ENCODE results near the gene RAPGEF3.

- TF ChIP-seq POLR2AphosphoS5 (IDR thresholded peaks at IDR 0.05; ENCODE audit: low read depth, low read length) = no peak
- TF ChIP-seq PAX5 (IDR thresholded peaks at IDR 0.05; ENCODE audit: insufficient read depth, low read length, severe bottlenecking) = no peak
Observed at GRCh38 chr12:47790676-47791350, 32.1 kb upstream of the RAPGEF3 start.

All from GM12891 (cell line).